ENCODE data around the gene CACNA1C. TPM values are rescaled to one million over a fixed set of nuclear protein-coding genes. Genes with fewer than 3 reads are reported as not detected.

The CACNA1C gene
- total RNA-seq, 4 donors from 2014 or later: 2.0 to 4.2 (median 2.5) TPM

GRCh38 chr12:2391740-2392331, 339.0 kb downstream of the CACNA1C start:
- peaks cover 19 to 24% of the 10 kb centered on the region in 2 donors for H3K4me1 ChIP-seq
- TF ChIP-seq CTCF (IDR thresholded peaks at IDR 0.05): no peak
- no peak overlapping the region for H3K4me3 ChIP-seq (replicated peaks in 1 of 3)
- H3K27me3 ChIP-seq: no peaks in the 10 kb centered on the region
- no peaks in the 10 kb centered on the region for H3K9me3 ChIP-seq
- 94 to 95% methylated on average over 9 of the region's 9 CpGs for WGBS, 2 donors
- no peak for DNase-seq
- no peak overlapping the region for H3K27ac ChIP-seq
- intact Hi-C loops (cut with DNase I): no loop called here
- no peaks in the 10 kb centered on the region for H3K36me3 ChIP-seq

GRCh38 chr12:2393016-2393415, 340.2 kb downstream of the CACNA1C start:
- 17 to 42% methylated on average over 4 of the region's 4 CpGs for WGBS, 2 donors
- Histone ChIP-seq H3K27me3 (no peaks in the 10 kb centered on the region), H3K4me3 (replicated peaks in 1 of 3) (no peak overlapping the region), H3K36me3 (no peaks in the 10 kb centered on the region), H3K27ac (no peak overlapping the region), H3K9me3 (no peaks in the 10 kb centered on the region), H3K4me1 (peaks cover 20 to 31% of the 10 kb centered on the region in 2 donors)
- DNase-seq: peak; percentile 26 to 48
- intact Hi-C loops (cut with DNase I): no loop called here
- TF ChIP-seq POLR2A (IDR thresholded peaks at IDR 0.05): no peak
- no peak for TF ChIP-seq CTCF (IDR thresholded peaks at IDR 0.05)

- H3K27ac ChIP-seq: no peak overlapping the region
- no peaks in the 10 kb centered on the region for H3K36me3 ChIP-seq
- 88 to 91% methylated on average over 6 of the region's 6 CpGs for WGBS, 2 donors
- DNase-seq: no peak
- intact Hi-C loops (cut with DNase I): no loop called here
- no peaks in the 10 kb centered on the region for H3K27me3 ChIP-seq
- no peak overlapping the region for H3K4me3 ChIP-seq (replicated peaks in 1 of 3)
- H3K9me3 ChIP-seq: no peaks in the 10 kb centered on the region
- H3K4me1 ChIP-seq: peaks cover 20 to 31% of the 10 kb centered on the region in 2 donors
- no peak for TF ChIP-seq POLR2A (IDR thresholded peaks at IDR 0.05)
- no peak for TF ChIP-seq CTCF (IDR thresholded peaks at IDR 0.05)
These were observed 341.2 kb downstream of the CACNA1C start for GRCh38 chr12:2393996-2394395.

GRCh38 chr12:2395354-2395977, 342.7 kb downstream of the CACNA1C start:
- Histone ChIP-seq H3K9me3 (no peaks in the 10 kb centered on the region), H3K27me3 (no peaks in the 10 kb centered on the region), H3K27ac (peak overlapping the region in 2 of 3 donors; percentile 6 to 24), H3K4me3 (replicated peaks in 1 of 3) (no peak overlapping the region), H3K4me1 (peaks cover 20 to 31% of the 10 kb centered on the region in 2 donors), H3K36me3 (no peaks in the 10 kb centered on the region)
- WGBS, 2 donors: 67 to 69% methylated on average over 8 of the region's 8 CpGs
- peak; percentile 45 to 69 for DNase-seq
- TF ChIP-seq POLR2A (IDR thresholded peaks at IDR 0.05): no peak
- TF ChIP-seq CTCF (IDR thresholded peaks at IDR 0.05): peak; percentile 40 to 91 (median 61)
- intact Hi-C loops (cut with DNase I): no loop called here

GRCh38 chr12:2396448-2396871, 343.7 kb downstream of the CACNA1C start:
- peak; percentile 72 for DNase-seq
- Histone ChIP-seq H3K36me3 (no peaks in the 10 kb centered on the region), H3K27me3 (no peaks in the 10 kb centered on the region), H3K4me3 (replicated peaks in 1 of 3) (no peak overlapping the region), H3K4me1 (peaks cover 20 to 31% of the 10 kb centered on the region in 2 donors), H3K27ac (peak overlapping the region in 1 of 3 donors; percentile 46), H3K9me3 (no peaks in the 10 kb centered on the region)
- 37 to 47% methylated on average over 6 of the region's 6 CpGs for WGBS, 2 donors
- TF ChIP-seq CTCF (IDR thresholded peaks at IDR 0.05): no peak
- TF ChIP-seq POLR2A (IDR thresholded peaks at IDR 0.05): no peak
- intact Hi-C loops (cut with DNase I): no loop called here
